ENCODE data around the gene C7orf25.

C7orf25 gene

GRCh38 chr7:42911454-42912447, at the start of gene C7orf25:
TSS of gene C7orf25 (minus strand) at chr7:42912070. CDS start at chr7:42910900, 1,170 bp downstream.
- peak; percentile 90 to 95 for DNase-seq

DNA sequence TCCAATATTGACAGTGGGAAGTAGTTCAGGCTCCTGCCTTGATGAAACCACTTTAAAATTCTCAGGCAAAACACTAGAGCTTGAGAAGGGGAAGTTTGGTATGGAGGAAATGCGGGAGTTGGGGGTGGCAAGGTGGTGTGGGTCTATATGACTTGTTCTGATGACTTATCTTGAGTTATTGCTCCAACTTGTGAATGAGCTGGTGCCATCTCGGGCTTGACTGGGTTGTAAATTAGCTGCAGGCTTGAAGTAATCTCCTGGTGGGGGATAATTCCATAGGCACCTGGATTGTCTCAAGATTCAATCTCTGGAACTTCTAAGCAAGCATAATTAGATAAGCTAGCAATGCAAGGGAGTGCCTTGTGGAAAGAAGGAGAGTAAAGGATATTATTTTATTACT, 49.3 kb upstream of the C7orf25 start:
- no peak for DNase-seq

GRCh38 chr7:42960762-42961161, 48.9 kb upstream of the C7orf25 start:
- no peak for DNase-seq

DNA sequence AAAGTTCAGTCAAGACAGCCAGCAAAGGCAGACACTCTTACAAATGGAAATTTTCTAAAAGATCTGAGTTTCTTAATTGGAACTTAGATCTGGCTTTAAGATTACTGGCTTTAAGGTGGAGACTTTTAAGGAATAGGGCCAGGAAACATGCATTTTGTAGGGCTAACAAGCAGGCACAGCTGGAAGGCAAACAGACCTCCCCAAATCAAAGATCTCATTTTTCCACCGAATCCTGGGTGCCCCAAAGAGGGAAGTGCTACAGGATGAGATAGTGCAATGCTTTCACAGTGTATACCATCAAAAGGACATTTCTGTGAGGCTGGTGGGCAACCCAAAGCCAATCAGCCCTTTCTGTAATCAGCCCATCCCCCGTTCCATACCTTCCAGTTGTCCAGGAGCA, 47.7 kb upstream of the C7orf25 start:
- DNase-seq, result no peak

DNA sequence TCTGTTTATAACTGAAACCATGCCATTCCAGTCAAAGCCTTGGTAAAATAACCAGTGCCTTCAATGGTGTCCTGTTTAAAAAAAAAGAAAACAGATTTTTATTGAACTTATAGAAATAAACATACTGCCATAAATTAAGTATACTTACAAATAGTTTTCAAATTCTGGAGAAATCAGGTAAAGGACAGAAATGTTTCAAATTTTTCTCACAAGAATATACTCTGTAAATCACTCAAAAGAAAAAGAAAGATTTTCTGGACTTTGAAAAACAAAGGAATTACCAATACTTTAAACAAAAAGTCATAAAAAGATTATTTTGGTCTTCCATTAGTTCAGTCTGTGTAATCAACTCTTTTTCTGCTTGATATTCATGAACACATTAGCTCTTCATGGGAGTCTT, 44.2 kb upstream of the C7orf25 start:
- no peak for DNase-seq

GRCh38 chr7:42953994-42954393, 42.1 kb upstream of the C7orf25 start:
- no peak for DNase-seq

DNA sequence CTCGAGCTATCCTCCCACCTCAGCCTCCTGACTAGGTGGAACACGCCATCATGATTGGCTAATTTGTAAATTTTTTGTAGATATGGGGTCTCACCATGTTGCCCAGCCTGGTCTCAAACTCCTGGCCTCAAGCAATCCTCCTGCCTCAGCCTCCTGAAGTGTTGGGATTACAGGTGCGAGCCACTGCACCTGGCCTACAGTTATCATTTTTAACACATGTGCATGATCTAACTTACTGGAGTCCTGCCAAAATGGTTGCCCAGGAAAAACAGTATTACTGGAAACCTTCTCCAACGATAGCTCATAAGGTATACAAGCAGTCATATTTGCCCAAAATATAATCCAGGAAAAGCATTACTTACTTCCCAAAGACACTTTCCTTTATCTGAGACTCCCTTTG, 40.5 kb upstream of the C7orf25 start:
- no peak for DNase-seq

DNA sequence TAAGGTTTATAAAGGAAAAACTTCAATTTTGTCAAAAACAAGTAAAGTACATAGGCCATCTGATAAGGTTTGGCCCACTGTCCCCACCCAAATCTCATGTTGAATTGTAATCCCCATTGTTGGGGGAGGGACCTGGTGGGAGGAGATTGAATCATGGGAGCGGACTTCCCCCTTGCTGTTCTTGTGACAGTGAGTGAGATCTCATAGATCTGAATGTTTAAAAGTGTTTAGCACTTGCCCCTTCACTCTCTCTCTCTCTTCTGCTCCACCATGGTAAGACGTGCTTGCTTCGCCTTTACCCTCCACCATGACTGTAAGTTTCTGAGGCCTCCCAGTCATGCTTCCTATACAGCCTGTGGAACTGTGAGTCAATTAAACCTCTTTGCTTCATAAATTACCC, 38.5 kb upstream of the C7orf25 start:
- no peak for DNase-seq

DNA sequence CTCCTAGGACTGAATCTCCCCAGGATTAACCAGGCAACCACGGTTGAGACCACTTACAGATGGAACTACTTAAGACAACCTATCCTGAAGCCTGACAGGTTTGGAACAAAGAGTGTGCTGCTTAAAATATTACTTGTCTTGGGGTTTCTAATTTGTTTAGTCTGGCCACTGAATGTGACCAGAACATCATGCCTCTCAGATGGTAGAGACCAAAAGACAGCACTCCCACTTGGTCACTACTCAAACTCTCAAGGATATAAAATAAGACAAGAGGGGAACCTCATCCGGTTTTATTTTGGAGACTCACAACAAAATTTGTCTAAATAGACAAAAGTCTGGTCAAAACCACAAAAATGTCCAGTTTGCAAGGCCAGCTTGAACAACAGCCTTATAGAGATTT, 35.7 kb upstream of the C7orf25 start:
- DNase-seq, result no peak

DNA sequence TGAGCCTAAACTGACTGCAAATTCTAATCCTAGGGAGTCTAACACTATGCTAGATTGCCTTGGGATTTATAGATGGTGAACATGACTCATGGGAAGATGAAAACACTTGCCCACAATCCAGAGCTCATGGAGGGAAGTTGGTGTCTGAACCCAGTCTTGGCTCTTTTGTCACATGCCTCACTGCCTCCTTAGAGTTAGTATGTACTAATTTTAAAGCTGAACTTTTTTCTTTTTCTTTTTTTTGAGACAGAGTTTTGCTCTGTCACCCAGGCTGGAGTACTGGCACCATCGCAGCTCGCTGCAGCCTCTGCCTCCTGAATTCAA, 34.7 kb upstream of the C7orf25 start:
- DNase-seq, result no peak

GRCh38 chr7:42945821-42946626, 34.2 kb upstream of the C7orf25 start:
- no peak for DNase-seq

DNA sequence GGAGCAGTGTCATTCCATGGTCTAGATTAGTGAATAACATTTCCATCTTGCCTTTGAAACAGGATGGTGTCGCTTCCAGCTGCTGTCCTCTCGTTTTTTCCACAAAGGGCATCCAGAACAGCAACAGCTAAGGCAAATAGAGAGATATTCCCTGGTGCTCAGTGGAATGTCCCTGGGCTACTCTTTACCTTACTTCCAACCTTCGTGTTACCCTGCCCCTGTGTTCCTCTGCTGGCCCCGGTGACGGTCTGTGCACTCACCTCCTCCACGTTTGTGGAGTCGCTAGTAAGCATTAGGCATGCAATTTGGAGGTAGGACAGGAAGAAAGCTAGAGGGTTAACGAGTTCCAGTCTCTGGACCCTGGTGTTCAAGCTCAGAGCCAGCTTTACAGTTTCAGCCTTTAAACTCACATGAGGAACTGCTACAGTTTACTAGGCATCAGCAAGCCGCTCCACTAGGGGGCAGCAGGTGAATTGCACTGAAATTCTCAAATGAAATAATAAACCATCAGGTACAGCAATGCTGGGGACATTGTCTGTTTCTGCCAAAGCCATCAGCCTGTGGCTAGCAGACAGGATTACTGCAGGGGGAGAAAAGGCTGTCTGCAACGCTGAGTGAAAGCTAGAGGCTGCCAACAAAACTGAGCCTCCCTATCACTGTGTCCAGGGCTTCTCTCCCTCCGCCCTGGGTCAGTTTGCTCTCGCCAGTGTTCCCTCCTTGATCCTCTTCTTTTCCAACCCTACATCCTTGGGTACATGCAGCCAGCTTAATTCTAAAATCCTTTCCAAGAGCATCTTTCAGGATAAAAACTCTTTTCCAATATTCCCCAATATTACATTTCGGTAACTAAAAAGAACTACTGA, 29.3 kb upstream of the C7orf25 start:
- peak; percentile 44 to 70 for DNase-seq

DNA sequence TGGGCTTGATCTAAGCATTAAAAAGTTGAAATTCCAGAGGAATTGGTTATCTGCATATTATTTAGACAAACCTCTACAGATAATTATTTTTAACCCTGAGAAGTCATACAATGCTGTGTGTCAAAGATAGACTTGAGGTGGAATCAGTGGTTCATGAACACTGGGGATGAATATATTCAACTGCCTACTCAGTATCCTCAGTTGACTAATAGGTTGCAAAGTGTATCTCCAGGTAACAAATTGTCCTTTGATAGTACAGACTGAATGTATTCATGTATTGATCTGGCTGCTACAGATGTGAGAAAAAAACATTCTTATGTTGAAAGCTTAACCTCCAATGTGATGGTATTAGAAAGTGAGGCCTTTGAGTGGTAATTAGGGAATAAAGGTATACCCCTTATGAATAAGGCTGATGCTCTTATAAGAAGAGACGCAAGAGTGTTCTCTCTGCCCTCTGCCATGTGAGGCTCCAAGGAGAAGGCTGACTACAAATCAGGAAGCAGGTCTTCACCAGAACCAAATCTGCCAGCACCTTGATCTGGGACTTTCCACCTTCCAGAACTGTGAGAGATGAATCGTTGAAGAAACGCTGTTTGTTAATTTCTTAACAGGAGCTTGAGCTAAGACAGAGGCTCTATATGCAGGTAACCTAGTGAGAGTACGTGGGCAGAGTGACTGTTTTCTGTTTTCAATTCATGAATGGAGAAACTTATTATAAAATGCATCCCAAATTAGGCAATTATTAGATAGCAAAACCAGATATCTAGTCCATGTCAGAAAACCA, 27.8 kb upstream of the C7orf25 start:
- no peak for DNase-seq

DNA sequence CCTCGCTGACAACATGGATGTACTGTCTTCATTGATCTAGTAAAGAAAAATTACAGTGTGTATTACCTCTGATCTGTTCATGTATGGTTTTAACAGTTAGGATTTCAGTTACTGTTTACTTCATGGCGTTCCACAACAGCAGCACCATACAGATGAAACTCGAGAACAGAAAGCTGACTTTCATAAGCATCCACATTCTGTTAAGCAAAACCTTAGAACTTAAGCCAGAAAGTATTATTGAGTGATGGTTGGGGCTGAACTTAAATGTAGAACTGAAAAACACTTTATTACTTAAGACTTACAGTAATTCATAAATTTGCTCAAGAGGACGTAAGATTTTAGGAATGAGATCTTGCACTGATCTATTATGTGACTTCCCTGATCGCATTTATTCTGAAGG, 24.0 kb upstream of the C7orf25 start:
- DNase-seq, result no peak

GRCh38 chr7:42934291-42934690, 22.4 kb upstream of the C7orf25 start:
- DNase-seq, result no peak

GRCh38 chr7:42932811-42933591, 21.1 kb upstream of the C7orf25 start:
- DNase-seq, result no peak

DNA sequence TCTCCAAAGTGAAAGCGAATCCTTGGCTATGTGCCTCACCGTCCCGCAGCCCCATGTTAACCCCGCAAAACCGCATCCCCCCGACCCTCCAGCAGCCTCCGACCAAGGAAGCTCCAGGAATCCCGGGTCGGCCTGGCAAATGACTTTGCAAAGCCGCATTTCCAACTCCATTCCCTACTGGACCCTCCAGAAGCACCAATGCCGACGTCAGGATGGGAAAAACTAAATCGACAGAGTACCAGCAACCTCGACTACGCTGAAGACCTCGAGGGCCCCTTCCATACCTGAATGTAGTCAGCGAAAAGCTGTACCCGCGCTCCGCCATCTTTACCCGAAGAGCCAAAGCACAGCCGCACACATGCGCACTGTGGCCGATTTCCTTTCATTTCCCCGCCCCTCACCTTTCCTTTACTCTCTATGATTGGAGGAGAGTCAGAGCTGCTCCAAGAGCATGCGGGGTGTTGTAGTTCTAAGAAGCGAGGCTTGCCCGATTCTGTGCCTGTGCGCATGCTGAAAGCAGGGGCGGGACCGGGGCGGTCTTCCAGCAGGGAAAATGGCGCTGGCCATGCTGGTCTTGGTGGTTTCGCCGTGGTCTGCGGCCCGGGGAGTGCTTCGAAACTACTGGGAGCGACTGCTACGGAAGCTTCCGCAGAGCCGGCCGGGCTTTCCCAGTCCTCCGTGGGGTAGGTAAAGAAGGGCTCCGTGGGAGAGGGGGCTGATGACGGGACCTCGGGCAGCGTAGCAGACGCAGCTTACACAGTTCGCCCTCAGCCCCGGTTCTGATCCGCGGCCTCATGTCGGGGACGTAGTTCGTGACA, 20.2 kb upstream of the C7orf25 start, which contains the start of the genes MRPL32 and PSMA2:
Gene MRPL32 (plus strand): TSS at position 543 of the 818 bp plus-strand sequence. CDS start 11 bp downstream, at position 554.
Gene PSMA2 (minus strand): TSS at position 341 of the 818 bp plus-strand sequence. CDS start 16 bp downstream, at position 325.
- DNase-seq, result peak; percentile 96 to 97

DNA sequence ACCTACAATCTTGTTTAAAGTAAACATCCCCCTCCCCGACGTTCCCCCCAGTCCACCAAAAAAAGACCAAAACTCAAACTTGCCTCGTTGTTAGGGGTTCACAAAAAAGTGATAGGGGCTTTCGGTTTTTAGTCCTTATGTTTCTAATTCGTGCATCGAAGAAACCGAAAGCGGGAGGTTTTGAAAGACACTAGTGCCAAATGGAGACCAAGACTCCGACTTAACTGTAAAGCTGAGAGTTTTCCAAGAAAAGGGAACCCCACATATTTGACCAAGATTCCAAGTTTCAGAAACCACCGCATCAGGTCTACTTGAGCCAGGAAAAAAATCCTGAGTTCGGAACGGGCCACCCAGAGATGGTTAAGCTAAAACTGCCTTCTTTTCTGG, 19.6 kb upstream of the C7orf25 start:
- DNase-seq, result no peak

DNA sequence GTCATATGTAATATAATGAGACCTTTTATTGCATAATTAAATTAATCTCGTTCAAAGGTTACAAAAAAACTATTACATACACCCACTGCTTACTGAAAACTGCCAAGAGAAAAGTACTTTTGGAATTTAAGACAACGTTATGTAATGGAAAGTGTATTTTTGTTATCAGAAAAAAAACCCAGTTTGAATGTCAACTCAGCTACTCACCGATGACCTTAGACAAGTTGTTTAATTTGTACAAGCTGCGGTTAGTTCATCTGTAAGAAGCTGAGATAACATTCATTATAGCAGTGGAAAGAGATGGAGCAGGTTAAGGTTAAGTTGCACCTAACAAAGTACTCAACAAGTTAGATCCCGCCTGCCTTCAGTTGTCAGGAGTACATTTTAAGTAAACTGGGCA, 19.0 kb upstream of the C7orf25 start:
- DNase-seq, result no peak

DNA sequence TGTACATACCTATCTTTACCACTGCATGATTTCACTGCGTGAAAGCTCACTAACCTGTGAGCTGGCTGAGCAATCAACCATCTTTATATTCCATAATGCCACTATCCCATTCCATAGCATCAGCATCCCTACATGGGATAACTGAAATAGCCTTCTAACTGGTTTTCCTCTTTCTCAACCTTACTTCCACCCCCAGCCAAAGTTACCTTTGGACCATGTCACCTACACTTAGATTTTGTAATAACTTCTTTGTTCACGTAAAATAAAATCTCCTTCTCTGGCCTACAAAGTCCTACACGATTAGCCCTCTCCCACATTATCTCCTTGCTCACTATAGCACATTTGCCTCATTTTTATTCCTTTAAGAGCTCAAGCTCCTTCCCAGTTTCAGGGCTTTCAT, 17.6 kb upstream of the C7orf25 start:
- DNase-seq, result no peak
